Measurements from ENCODE around the gene MT1B.

Gene MT1B

GRCh38 chr16:56679078-56679730 lies 27.5 kb downstream of the MT1B start:
- H3K4me3 Mint-ChIP-seq, result no peak overlapping the region
- peaks cover 35% of the 10 kb centered on the region for H3K4me1 Mint-ChIP-seq (ENCODE audit: low read depth)
- H3K27me3 Mint-ChIP-seq, result peaks cover 12% of the 10 kb centered on the region

GRCh38 chr16:56679818-56680217 lies 28.1 kb downstream of the MT1B start:
- Mint-ChIP-seq H3K27me3 (peaks cover 8% of the 10 kb centered on the region), H3K27ac (no peak overlapping the region)

More at GRCh38 chr16:56679078-56679730, 27.5 kb downstream of the MT1B start:
- Mint-ChIP-seq H3K36me3 (ENCODE audit: low read depth) (no peaks in the 10 kb centered on the region), H3K9me3 (no peaks in the 10 kb centered on the region), H3K27ac (no peak overlapping the region)

GRCh38 chr16:56681939-56682702 lies 30.4 kb downstream of the MT1B start, which contains the start of gene MT1X:
MT1X (plus strand) TSS chr16:56682470; CDS start chr16:56682541, 71 bp downstream.
- Mint-ChIP-seq H3K36me3 (ENCODE audit: low read depth) (peaks cover 4% of the 10 kb centered on the region), H3K4me1 (ENCODE audit: low read depth) (peaks cover 20% of the 10 kb centered on the region), H3K27me3 (no peaks in the 10 kb centered on the region), H3K27ac (peak within 1 kb of the TSS; percentile 82), H3K9me3 (no peaks in the 10 kb centered on the region), H3K4me3 (peak within 1 kb of the TSS; percentile 90)

More at GRCh38 chr16:56679818-56680217, 28.1 kb downstream of the MT1B start:
- peaks cover 35% of the 10 kb centered on the region for H3K4me1 Mint-ChIP-seq (ENCODE audit: low read depth)
- no peak overlapping the region for H3K4me3 Mint-ChIP-seq
- no peaks in the 10 kb centered on the region for H3K9me3 Mint-ChIP-seq
- H3K36me3 Mint-ChIP-seq (ENCODE audit: low read depth), result no peaks in the 10 kb centered on the region

GRCh38 chr16:56682703-56683397 lies 31.2 kb downstream of the MT1B start:
- no peaks in the 10 kb centered on the region for H3K9me3 Mint-ChIP-seq
- H3K27ac Mint-ChIP-seq, result peak overlapping the region; percentile 82
- no peaks in the 10 kb centered on the region for H3K27me3 Mint-ChIP-seq
- peaks cover 4% of the 10 kb centered on the region for H3K36me3 Mint-ChIP-seq (ENCODE audit: low read depth)
- peaks cover 20% of the 10 kb centered on the region for H3K4me1 Mint-ChIP-seq (ENCODE audit: low read depth)
- peak overlapping the region; percentile 90 for H3K4me3 Mint-ChIP-seq

- no peaks in the 10 kb centered on the region for H3K9me3 Mint-ChIP-seq
- no peak overlapping the region for H3K27ac Mint-ChIP-seq
- H3K4me1 Mint-ChIP-seq (ENCODE audit: low read depth), result peaks cover 20% of the 10 kb centered on the region
- peak overlapping the region; percentile 90 for H3K4me3 Mint-ChIP-seq
- H3K27me3 Mint-ChIP-seq, result no peaks in the 10 kb centered on the region
- H3K36me3 Mint-ChIP-seq (ENCODE audit: low read depth), result peaks cover 4% of the 10 kb centered on the region
Observed at GRCh38 chr16:56683424-56684172, 31.9 kb downstream of the MT1B start.

- H3K27me3 Mint-ChIP-seq, result no peaks in the 10 kb centered on the region
- peaks cover 20% of the 10 kb centered on the region for H3K4me1 Mint-ChIP-seq (ENCODE audit: low read depth)
- H3K4me3 Mint-ChIP-seq, result no peak overlapping the region
- no peaks in the 10 kb centered on the region for H3K9me3 Mint-ChIP-seq
- H3K36me3 Mint-ChIP-seq (ENCODE audit: low read depth), result peaks cover 4% of the 10 kb centered on the region
- H3K27ac Mint-ChIP-seq, result no peak overlapping the region
Observed at GRCh38 chr16:56684256-56684925, 32.7 kb downstream of the MT1B start.

- Mint-ChIP-seq H3K9me3 (no peaks in the 10 kb centered on the region), H3K4me1 (ENCODE audit: low read depth) (peaks cover 20% of the 10 kb centered on the region), H3K4me3 (no peak overlapping the region), H3K27ac (no peak overlapping the region), H3K36me3 (ENCODE audit: low read depth) (peaks cover 4% of the 10 kb centered on the region), H3K27me3 (no peaks in the 10 kb centered on the region)
Observed at GRCh38 chr16:56684926-56685590, 33.4 kb downstream of the MT1B start.

GRCh38 chr16:56686758-56687157 lies 35.1 kb downstream of the MT1B start:
- no peak overlapping the region for H3K4me3 Mint-ChIP-seq
- peaks cover 14% of the 10 kb centered on the region for H3K4me1 Mint-ChIP-seq (ENCODE audit: low read depth)
- no peaks in the 10 kb centered on the region for H3K9me3 Mint-ChIP-seq
- no peaks in the 10 kb centered on the region for H3K27me3 Mint-ChIP-seq
- H3K36me3 Mint-ChIP-seq (ENCODE audit: low read depth), result peaks cover 4% of the 10 kb centered on the region
- H3K27ac Mint-ChIP-seq, result no peak overlapping the region

GRCh38 chr16:56688762-56689161 lies 37.1 kb downstream of the MT1B start:
- H3K27ac Mint-ChIP-seq, result no peak overlapping the region
- no peak overlapping the region for H3K4me3 Mint-ChIP-seq
- peaks cover 4% of the 10 kb centered on the region for H3K4me1 Mint-ChIP-seq (ENCODE audit: low read depth)

GRCh38 chr16:56689171-56689570 lies 37.5 kb downstream of the MT1B start:
- Mint-ChIP-seq H3K27me3 (no peaks in the 10 kb centered on the region), H3K4me3 (no peak overlapping the region), H3K27ac (no peak overlapping the region), H3K36me3 (ENCODE audit: low read depth) (peaks cover 4% of the 10 kb centered on the region), H3K4me1 (ENCODE audit: low read depth) (no peaks in the 10 kb centered on the region), H3K9me3 (no peaks in the 10 kb centered on the region)

More at GRCh38 chr16:56688762-56689161, 37.1 kb downstream of the MT1B start:
- Mint-ChIP-seq H3K36me3 (ENCODE audit: low read depth) (peaks cover 4% of the 10 kb centered on the region), H3K9me3 (no peaks in the 10 kb centered on the region), H3K27me3 (no peaks in the 10 kb centered on the region)

GRCh38 chr16:56690420-56691122 lies 38.9 kb downstream of the MT1B start:
- no peak overlapping the region for H3K4me3 Mint-ChIP-seq
- H3K4me1 Mint-ChIP-seq (ENCODE audit: low read depth), result no peaks in the 10 kb centered on the region
- no peaks in the 10 kb centered on the region for H3K9me3 Mint-ChIP-seq
- no peak overlapping the region for H3K27ac Mint-ChIP-seq
- H3K27me3 Mint-ChIP-seq, result no peaks in the 10 kb centered on the region
- peaks cover 4% of the 10 kb centered on the region for H3K36me3 Mint-ChIP-seq (ENCODE audit: low read depth)

- no peaks in the 10 kb centered on the region for H3K9me3 Mint-ChIP-seq
- no peak overlapping the region for H3K27ac Mint-ChIP-seq
- no peaks in the 10 kb centered on the region for H3K36me3 Mint-ChIP-seq (ENCODE audit: low read depth)
- H3K4me3 Mint-ChIP-seq, result no peak overlapping the region
- no peaks in the 10 kb centered on the region for H3K4me1 Mint-ChIP-seq (ENCODE audit: low read depth)
- H3K27me3 Mint-ChIP-seq, result no peaks in the 10 kb centered on the region
Observed at GRCh38 chr16:56691885-56692284, 40.2 kb downstream of the MT1B start.

GRCh38 chr16:56695246-56695645 lies 43.6 kb downstream of the MT1B start:
- Mint-ChIP-seq H3K27me3 (no peaks in the 10 kb centered on the region), H3K4me1 (ENCODE audit: low read depth) (no peaks in the 10 kb centered on the region), H3K36me3 (ENCODE audit: low read depth) (no peaks in the 10 kb centered on the region), H3K4me3 (no peak overlapping the region), H3K9me3 (no peaks in the 10 kb centered on the region), H3K27ac (no peak overlapping the region)
